NCI-H2227 treated with DMSO at 0.1 percent for 48 hours (cell line): Measurements from ENCODE around the gene MOGAT3.
A peak's percentile ranks its signal among the peaks of the same experiment; 100 is the strongest.

ENCODE experiments used
- DNase-seq: peaks from one replicate; lab custom pipeline; 2025; lab: John Stamatoyannopoulos, UW

The MOGAT3 gene

DNA sequence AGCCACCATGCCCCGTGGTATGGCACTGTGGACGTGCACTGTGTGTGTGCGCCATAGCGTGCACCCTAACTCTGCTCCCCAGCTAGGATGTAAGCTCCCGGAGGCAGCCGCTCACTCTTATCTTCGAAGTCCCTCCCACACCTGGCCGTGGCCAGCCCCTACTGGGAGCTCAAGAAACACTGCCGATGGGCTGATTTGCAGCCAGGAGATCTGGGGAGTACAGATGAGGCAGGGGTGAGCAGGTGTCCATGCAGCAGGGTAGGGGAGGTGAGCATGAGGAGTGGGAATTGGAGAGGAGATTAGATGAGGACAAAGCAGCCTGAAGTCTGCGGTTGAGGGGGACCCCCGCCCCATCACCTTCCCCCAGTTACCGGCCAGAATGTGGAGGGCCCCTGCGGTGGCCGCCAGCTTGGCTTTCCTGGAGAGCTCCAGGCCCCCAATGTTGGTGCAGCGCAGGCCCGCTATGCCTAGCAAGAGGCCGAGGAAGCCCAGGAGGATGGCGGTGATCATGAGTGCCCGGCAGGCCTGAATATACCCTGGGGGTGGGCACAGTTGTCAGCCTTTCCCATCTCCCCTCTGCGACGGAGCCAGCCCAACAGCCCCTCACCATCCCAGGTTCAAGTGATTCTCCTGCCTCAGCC lies 33.2 kb upstream of the MOGAT3 start:
- no peak for DNase-seq

DNA sequence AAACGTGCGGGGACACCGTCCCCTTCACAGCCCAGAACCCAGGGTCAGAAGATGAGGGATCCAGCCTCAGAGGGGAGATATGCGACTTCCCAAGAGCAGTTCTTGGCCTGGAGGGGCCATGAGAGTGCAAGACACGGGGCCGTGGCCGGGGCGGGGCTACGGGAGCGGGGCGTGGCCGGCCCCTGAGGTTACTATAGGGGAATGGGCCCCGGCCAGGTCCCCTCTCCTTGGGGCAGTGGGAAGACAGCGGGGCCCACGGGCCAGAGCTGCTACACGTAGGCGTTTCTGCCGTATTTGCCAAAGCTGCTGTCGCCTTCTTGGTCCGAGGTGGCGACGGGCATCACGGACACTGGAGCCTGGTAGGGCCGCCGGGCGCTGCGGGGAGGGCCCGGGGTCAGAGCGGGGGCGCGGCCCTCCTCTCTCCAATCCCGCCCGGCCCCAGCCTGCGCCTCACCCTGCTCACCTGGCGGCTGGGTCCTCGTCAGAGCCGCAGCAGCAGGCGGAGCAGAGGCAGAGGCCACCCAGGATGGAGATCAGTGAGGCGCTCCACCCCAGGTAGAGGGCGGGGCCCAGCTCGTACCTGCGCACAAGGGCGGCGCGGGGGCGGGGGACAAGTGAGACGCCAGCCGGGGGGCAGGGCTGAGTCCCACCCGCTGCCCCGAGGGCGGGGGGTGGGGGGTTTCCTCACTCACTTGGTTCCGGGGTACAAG lies 31.5 kb upstream of the MOGAT3 start:
- DNase-seq = no peak

DNA sequence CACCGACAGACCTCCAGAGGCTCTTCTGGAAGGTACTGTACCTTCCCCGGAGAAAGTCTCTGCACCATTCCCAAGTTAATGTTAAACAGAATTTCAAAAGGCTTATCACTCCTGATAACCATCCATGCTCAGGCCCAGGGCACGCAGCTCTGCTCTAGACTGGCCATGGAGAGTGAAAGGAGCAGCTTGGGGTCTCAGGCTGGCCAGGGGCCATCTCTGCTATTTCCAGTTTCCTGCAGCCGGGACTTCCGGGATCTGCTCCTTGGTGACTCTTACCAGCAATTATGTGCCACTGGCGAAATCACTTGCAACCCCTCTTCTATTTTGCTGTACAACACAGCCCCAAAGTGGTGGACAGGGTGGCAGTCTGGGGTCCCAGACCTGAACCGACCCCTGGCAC lies 30.8 kb upstream of the MOGAT3 start:
- DNase-seq = no peak

DNA sequence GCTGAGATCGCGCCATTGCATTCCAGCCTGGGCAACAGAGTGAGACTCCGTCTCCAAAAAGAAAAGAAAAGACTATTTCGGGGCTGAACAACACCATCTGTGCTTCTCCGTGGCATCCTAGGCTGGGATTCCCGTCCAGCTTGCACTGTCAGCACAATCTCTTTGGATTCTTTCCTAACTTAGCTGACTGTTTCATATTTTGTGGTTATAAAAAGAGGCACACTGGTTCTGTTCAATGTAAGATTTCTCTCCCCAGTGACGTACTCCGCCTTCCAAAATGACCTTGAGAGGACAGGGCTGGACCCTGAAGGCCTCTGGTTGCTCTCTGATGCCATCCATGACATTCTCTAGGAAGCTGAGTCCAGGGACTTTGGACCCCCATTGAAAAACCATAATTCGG lies 25.9 kb upstream of the MOGAT3 start:
- DNase-seq = no peak

DNA sequence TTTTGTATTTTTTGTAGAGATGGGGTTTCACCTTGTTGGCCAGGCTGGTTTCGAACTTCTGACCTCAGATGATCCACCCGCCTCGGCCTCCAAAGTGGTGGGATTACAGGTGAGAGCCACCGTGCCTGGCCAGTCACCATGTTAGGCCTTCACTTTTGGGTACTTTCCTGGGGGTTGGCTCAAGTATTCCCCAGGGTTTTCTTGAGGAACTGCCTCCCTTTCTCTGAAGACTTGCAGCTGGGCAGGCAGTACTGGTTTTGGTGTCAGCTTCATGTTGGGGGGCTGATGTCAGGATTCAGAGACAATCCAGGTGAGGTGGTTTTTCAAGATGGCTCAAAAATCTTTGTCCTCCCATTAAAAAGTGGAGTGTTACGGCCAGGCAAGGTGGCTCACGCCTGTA lies 24.8 kb upstream of the MOGAT3 start:
- DNase-seq = no peak

DNA sequence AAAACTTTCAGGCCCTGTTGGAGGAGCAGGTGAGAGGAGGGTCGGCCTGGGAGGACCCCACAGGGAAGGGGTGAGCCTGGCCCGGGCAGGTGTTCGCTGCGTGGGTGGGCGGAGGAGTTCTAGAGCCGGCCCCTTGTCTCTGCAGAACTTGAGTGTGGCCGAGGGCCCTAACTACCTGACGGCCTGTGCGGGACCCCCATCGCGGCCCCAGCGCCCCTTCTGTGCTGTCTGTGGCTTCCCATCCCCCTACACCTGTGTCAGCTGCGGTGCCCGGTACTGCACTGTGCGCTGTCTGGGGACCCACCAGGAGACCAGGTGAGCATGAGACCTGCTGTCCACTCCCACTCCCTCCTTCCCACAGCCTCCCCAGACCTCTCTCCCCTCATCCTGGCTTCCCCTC lies 22.7 kb upstream of the MOGAT3 start:
- no peak for DNase-seq

DNA sequence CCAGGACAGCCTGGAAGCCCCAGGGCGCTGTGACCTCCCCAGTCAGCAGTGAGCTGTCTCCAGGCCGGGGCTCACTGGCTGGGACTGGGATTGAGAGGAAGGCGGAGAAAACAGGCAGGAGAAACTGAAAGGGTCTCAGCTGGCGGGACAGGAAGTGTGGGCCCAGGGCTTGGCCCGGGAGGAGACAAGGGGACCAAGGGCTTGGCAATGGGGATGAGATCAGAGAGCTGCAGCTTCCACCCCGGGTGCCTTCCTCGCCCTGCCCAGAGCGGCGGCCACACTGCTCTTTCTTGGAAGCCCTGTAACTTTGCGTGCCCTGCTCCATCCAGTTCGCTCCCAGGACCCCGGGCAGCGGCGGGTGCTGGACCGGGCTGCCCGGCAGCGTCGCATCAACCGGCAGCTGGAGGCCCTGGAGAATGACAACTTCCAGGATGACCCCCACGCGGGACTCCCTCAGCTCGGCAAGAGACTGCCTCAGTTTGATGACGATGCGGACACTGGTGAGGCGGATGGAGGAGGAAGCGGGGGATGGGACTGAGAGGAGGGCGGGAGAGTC lies 21.5 kb upstream of the MOGAT3 start:
- DNase-seq = no peak

DNA sequence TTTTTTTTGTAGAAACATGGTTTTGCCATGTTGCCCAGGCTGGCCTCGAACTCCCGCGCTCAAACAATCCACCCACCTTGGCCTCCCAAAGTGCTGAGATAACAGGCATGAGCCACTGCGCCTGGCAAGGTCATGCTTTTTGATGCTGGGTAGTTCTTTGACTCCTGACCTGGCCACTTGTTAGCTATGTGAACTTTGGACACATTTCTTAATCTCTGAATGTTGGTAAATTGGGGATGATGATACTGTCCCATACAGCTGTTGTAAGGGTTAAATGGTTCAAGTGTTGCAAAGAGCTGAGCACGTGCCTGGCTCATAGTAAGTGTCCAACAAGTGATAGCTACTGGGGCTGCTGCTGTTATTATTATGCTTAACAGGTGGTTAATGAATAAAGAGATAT lies 19.5 kb upstream of the MOGAT3 start:
- DNase-seq = no peak

DNA sequence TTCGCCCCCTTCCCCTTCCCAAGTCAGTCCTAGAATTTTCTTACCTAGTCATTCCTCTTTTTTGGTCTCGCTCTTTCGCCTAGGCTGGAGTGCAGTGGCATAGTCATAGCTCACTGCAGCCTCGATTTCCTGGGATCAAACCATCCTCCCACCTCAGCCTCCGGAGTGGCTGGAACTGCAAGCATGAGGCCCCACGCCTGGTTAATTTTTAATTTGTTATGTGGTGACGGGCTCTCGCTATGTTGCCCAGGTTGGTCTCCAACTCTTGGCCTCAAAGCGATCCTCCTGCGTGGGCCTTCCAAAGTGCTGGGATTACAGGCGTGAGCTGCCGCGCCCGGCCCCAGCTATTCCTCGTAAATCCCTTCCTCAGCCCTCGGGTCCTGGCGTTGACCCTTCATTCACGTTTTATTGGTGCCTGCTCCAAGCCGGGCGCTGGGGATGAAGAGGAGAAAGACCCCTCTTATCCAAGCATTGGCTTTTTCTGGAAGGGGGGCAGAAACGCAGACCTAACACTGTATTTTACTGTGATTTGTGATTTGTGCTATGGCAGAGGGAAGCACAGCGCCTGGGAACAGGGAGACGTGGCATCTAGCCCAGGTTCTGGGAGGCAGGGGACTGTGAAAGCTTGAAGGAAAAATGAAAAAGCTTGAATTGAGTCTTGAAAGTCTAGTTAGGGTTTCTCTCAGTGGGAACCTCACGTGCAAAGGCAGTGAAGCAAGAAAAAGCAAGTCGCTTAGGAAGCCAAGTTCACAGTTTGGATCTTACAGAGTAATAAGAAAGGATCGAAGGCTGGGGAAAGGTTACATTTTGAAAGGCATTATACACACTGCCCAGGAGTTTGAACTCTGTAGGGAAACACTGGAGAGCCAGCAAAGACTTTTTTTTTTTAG lies 17.6 kb upstream of the MOGAT3 start:
- DNase-seq = no peak

DNA sequence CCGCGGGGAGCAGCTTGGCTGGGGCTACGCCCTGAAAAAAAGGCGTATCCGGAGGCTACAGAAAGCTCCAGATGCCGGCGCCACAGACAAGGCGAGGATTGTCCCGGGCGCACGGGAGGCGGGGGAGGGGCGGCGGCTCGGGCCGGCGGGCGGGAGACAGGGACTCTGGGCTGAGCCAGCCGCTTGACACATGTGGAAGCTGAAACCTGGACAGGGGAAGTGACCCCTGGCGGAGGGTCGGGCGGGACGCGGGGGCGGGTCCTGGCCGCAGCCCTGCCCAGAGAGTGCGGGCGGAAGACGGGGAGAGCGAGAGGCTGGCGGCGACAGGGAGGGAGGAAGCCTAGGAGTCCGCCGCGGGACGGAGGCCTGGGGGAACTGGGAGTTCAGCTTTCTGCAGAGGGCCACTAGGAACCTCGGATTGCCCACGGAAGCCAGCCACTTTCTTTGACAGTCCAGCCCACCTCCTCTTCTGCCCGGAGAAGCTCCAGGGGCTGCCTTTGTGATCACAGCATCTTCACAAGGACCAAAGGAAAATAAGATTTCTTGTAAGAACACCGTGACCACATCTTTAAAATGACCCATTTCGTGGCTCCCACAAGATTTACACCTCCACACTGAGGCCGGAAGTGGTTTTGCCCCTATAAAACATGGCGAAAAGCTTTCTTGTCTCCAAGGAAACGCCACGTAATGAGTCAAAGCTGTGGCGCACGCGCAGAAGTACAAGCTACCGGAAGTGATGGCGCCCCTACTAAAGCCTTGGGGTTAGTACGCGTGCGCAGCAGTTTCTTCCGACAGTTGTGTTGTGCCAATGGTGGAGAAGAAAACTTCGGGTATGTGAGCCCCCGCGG lies 16.8 kb upstream of the MOGAT3 start, which contains the start of the genes PLOD3 and ZNHIT1:
Gene PLOD3 (minus strand): TSS at position 194 of the 848 bp plus-strand sequence. CDS start 307 bp downstream, outside the sequence.
Gene ZNHIT1 (plus strand): TSS at position 778 of the 848 bp plus-strand sequence. CDS start 31 bp downstream, at position 809.
- DNase-seq = peak; percentile 99

DNA sequence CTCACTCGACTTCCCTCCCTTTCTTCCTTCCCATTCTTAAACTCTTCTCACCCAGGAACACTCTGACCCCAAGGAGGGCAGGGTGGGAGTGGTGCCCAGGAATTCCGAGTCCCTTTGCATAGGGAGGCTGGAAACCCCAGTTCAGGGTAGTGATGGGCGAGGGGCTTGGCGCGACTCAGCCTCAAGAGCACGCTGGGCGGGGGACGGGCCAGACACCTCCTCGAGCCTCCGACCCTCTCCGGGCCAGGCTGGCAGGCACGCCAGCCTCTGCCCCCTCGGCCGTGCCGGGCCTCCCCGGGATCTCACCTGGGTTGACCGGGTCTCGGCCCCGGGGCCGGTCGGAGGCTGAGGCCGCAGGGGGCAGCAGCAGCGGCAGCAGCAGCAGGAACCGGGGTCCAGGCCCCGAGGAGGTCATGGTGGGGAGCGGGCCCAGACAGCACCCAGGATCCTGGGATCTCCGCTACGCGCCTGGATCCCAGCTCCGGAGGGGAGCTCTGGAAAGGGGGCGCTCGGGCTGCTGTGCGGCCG lies 16.1 kb upstream of the MOGAT3 start:
- DNase-seq = peak; percentile 32

DNA sequence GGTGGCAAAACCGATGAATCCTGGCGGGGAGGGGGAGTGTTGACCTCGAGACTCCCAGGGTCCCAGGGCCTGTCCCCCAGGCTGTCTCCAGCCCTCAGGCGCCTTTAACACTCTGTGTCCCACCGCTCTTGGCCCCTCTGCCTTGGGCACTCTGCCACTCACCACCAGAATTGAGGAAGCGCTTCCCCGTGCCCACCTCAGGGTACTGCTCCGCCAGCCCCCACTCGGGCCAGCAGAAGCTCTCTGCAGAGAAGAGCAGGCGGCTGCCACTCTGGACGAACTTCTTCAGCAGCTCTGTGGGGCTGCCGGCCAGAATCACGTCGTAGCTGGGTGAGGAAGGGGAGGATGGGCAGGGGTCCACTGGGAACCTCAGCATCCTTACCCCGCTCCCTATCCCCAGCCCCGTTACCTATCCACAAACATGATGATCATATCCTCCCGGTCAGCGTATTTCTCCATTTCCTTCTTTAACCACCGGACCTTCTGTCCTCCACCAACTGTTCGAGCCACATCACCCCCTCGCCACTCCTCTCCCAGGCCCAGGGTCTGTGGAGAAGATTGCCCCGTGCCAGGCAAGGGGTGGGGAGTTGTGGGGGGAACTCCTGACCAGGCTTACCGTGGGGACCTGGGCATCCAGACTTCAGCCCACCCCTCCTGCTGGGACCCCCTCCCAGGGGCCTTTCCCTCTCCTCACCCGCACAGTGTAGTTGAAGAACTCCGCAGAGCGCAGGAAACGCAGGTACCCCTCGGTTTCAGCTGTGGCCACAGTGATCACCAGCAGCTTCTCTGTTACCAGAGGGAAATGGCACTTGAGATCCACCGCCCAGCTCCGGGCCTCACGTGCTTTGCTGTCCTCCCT lies 15.4 kb upstream of the MOGAT3 start:
- no peak for DNase-seq

DNA sequence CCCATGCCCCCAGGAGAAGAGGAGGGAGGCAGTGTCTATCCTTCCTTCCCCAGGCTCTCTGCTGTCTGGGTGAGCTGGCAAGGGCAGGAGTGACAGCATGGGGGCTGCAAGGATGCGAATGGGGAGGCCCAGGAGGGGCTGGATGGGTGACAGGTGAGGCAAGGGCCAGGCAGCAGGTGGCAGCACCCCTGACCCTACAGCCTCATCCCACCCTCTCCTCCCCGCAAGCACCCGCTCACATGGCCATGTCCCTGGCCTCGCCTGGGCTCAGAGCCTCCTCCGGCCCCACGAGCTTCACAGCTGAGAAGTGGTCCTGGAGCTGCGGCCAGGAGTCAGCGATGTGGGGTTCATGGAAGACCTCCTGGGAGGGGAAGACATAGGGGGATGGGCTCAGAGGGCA lies 11.2 kb upstream of the MOGAT3 start:
- no peak for DNase-seq

DNA sequence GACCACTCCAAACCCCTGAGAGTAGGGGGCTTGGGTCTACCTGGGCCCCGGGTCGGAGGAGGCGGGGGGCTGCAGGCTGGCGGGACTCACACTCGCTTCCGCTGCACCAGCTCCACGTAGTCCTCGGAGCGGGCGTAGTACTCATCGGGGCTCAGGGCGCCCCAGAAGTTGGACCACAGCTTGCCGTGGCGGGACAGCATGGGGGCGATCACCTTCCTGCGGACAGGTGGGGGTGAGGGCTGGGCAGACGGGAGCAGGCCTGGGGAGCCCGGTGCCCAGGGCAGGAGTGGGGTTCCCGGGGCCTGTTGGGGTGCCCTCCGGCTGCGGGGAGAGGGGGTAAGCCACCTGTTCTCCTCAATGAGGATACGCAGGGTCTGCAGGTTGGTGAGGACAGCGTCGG lies 10.7 kb upstream of the MOGAT3 start:
- no peak for DNase-seq

DNA sequence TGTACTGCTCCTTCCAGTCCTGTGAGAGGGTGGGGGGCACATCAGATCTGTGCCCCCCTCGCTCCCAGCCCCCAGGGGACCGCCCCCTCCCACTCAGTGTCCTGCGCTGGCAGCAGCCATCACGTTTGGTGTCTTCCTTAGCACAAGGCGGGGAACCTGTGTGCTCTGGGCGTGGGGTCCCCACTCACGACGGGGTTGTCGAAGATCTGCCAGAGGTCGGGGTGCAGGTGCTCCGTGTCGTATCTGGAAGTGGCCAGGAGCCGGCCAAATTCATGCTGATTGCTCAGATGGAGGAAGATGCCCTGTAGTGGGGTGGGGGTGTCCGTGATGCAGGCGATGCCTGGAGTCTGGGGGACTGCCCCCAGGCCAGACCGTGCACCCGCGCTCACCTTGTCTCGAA lies 9.3 kb upstream of the MOGAT3 start:
- DNase-seq = no peak

DNA sequence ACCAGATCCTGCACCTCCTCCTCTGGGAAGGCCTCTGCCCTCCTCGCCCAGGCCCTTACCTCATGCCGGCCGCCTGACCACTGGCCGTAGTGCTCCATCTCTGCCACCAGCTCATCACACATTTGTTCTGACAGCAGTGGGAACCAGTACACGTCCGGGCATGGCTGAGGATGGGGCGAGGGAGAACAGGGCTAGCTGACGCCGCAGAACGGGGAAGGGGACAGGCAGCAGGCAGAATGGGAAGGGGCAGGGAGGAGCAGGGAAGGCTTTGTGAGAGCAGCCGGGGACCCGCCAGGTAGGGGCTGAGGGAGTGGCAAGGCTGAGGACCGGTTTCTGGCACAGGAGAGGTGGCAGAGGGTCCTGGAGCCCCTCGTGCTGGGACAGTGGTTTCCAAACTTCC lies 8.0 kb upstream of the MOGAT3 start:
- no peak for DNase-seq

DNA sequence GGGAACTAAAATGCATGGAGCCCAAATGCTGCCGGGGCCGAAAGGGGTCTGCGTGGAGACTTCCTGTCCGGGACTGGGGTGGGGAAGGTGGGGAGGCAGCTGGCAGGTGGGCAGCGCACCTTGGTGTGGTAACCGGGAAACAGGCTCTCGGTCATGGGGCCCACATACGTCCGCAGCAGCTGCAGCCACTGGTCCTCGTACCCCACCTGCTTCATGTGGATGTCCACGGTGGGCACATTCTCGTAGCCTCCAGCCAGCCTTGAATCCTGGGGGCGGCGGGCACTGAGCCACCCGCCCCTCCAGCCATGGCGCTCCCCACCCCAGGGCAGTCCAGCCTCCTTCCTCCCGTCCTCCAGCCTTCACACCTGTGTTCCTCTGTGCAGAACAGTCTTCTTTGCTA lies 6.6 kb upstream of the MOGAT3 start:
- DNase-seq = no peak

DNA sequence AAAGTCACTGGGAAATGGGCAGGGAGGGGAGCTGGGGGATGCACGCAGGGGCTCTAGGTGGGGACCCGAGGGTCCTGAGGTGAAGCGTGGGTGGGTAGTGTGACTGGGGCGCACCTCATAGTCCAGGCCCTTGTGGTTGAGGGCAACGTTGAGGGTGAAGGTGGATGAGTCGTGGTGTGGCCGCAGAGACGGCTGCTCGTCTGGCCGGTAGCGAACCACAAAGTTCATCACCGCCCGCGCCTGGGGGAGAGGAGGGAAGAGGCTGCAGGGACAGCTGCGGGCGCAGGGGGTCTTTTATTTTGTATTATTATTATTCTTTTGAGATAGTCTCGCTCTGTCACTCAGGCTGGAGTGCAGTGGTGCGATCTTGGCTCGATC lies 5.8 kb upstream of the MOGAT3 start:
- DNase-seq = no peak

DNA sequence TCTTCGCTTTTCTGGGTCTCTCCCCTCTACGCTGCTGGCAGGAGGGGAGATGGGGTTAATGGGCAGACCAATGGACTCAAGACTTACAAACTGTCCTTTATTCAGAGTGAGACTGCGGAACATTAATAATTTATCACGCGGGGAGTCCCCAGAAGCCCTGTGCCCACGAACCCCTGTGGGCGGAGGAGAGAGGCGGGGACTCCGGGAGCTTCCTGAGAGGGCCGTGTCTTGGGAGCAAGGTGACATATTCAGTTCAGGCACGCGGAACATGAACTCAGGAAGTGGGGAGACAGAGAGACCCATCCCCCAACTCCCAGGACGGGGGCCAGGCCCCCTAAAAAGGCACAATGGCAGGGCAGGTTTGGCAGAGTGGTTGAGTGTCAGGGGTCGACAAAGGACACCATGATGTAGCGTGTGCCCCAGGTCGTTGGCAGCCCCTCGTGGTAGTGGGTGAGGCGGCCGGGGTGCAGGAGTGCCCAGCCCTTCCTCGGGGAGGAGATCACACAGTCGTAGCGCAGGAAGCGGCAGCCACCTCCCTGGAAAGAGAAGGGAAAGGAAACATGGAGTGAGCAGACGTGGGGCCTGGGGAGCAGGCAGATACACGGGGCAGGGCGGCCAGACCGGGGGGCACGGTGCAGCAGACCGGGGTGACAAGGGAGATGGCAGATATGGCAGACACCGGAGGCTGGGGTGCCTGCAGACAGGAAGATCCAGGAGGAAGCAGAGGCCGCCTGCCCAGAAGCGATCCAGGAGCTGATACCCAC lies 5.2 kb upstream of the MOGAT3 start:
- no peak for DNase-seq
